HepG2 (cell line): ENCODE measurements around the gene HMX1. TPM values are rescaled to one million over a fixed set of nuclear protein-coding genes. Genes with fewer than 3 reads are reported as not detected.

Experiments used
- ATAC-seq: fragments of 200-7000 bp; cut with Tn5 transposase; 3 replicates; pipeline ENCODE4 v1.9.1; 2020; ENCODE audit warnings: mild to moderate bottlenecking, moderate library complexity
- BruUV-seq: library from RNA; stranded (reverse); fragments of 400-500 nt; replicated peaks from 2 replicates; lab custom pipeline; 2021; lab: Mats Ljungman, UMichigan
- CTCF ChIA-PET: fragments of 300-600 bp; formaldehyde crosslinking; extraction: SDS; loops from one replicate; lab custom pipeline; 2021; ENCODE audit warnings: low total read pairs, inconsistent platforms, low intra/inter-chr PET ratio; lab: Yijun Ruan, JAX
- POLR2A ChIA-PET: fragments of 350-600 bp; sonication (Branson Sonifier 250); formaldehyde crosslinking; loops from one replicate; lab custom pipeline; 2020; ENCODE audit warnings: antibody characterized with exemption, inconsistent platforms; lab: Yijun Ruan, JAX
- DNase-seq: peaks from one replicate; pipeline ENCODE4 v3.0.0-alpha.2; 2015; ENCODE audit warnings: low spot score
- FAIRE-seq: peaks from 3 replicates; lab custom pipeline; 2011; peaks lifted over from hg19 to GRCh38; lab: Jason Lieb, UNC
- H2AFZ ChIP-seq: one replicate; pipeline ENCODE4 v1.6.1; 2011; ENCODE audit warnings: low read length, inconsistent platforms
- H3K27ac ChIP-seq: fragments of 300-600 bp; 3 replicates; pipeline ENCODE4 v1.8.0; 2011; ENCODE audit warnings: mixed run types, mild to moderate bottlenecking, mixed read lengths, low read length, inconsistent platforms; ENCODE audit not compliant: insufficient read depth; ENCODE audit errors: extremely low read length
- H3K27me3 ChIP-seq, 2 experiments: fragments of 200-600 bp in 1 of 2; 2 replicates in 1 of 2; 3 replicates in 1 of 2; pipeline versions ENCODE4 v1.6.0 to v1.8.0; 2011; ENCODE audit warnings: low read length in 2 of 2, mild to moderate bottlenecking in 2 of 2, moderate library complexity in 2 of 2, inconsistent platforms in 1 of 2; ENCODE audit not compliant: insufficient read depth in 2 of 2, control insufficient read depth in 1 of 2
- H3K36me3 ChIP-seq, 2 experiments: fragments of 200-600 bp in 1 of 2; replicated peaks in 1 of 2; 2 replicates in 1 of 2; 3 replicates in 1 of 2; pipeline versions ENCODE4 v1.5.1 to v1.8.0; 2011; ENCODE audit warnings: low read length in 2 of 2, inconsistent platforms in 1 of 2; ENCODE audit not compliant: insufficient read depth in 2 of 2, control insufficient read depth in 1 of 2
- H3K4me1 ChIP-seq: 2 replicates; pipeline ENCODE4 v1.5.1; 2012; ENCODE audit warnings: low read length, inconsistent platforms; ENCODE audit not compliant: insufficient read depth
- H3K4me2 ChIP-seq: 2 replicates; pipeline ENCODE4 v1.6.0; 2011; ENCODE audit warnings: low read depth, low read length, inconsistent platforms
- H3K4me3 ChIP-seq, 3 experiments: fragments of 200-600 bp in 1 of 3; sonication (generic), shearing (Covaris generic) in 1 of 3; replicated peaks in 1 of 3; 2 replicates each; pipeline ENCODE4 v1.5.1; 2011 to 2016; ENCODE audit warnings: low read length in 3 of 3, inconsistent platforms in 2 of 3, low read depth in 2 of 3, mild to moderate bottlenecking in 2 of 3, control low read depth in 1 of 3, mixed read lengths in 1 of 3; ENCODE audit not compliant: insufficient read depth in 1 of 3
- H3K79me2 ChIP-seq: one replicate; pipeline ENCODE4 v1.6.1; 2011; ENCODE audit warnings: low read length, inconsistent platforms; ENCODE audit not compliant: insufficient read depth
- H3K9ac ChIP-seq: 2 replicates; pipeline ENCODE4 v1.6.0; 2011; ENCODE audit warnings: mild to moderate bottlenecking, low read depth, low read length, inconsistent platforms; ENCODE audit not compliant: insufficient read depth
- H3K9me3 ChIP-seq: 2 replicates; pipeline ENCODE4 v1.5.1; 2012; ENCODE audit warnings: mild to moderate bottlenecking, low read length
- H4K20me1 ChIP-seq: 2 replicates; pipeline ENCODE4 v1.6.0; 2011; ENCODE audit warnings: inconsistent platforms, mild to moderate bottlenecking, low read length, moderate library complexity; ENCODE audit not compliant: insufficient read depth
- NR3C1 ChIP-seq: sonication (generic); formaldehyde crosslinking; IDR thresholded peaks from 2 replicates; pipeline ENCODE4 v1.4.0; 2020; ENCODE audit warnings: missing genetic modification reagents
- RXRA ChIP-seq: sonication (generic); formaldehyde crosslinking; IDR thresholded peaks from 2 replicates; pipeline ENCODE4 v1.5.1; 2020; ENCODE audit warnings: missing genetic modification reagents
- SMARCE1 ChIP-seq: fragments of 450-650 bp; IDR thresholded peaks from 2 replicates; pipeline ENCODE4 v1.6.1; 2017; ENCODE audit warnings: borderline replicate concordance
- ZNF10 ChIP-seq: sonication (generic); formaldehyde crosslinking; IDR thresholded peaks from 2 replicates; pipeline ENCODE4 v1.4.0; 2020; ENCODE audit warnings: mild to moderate bottlenecking, low read depth, missing genetic modification reagents, borderline replicate concordance
- ZNF329 ChIP-seq: sonication (generic); formaldehyde crosslinking; IDR thresholded peaks from 2 replicates; pipeline ENCODE4 v1.9.0; 2021; ENCODE audit warnings: low read depth, mild to moderate bottlenecking, missing genetic modification reagents
- ZNF768 ChIP-seq: sonication (generic); formaldehyde crosslinking; IDR thresholded peaks from 2 replicates; pipeline ENCODE4 v1.4.0; 2020; ENCODE audit warnings: missing genetic modification reagents
- ZSCAN25 ChIP-seq: sonication (generic); formaldehyde crosslinking; IDR thresholded peaks from 2 replicates; pipeline ENCODE4 v1.8.0; 2022; ENCODE audit warnings: mild to moderate bottlenecking, missing genetic modification reagents
- WGBS: methylation state at CpG from one replicate; pipeline ENCODE4 v1.1.6; 2017; ENCODE audit warnings: low lambda C conversion rate; 5-methylcytosine and 5-hydroxymethylcytosine counted together
- in situ Hi-C: cut with HindIII; loops from 2 replicates; pipeline ENCODE4 v1.10.0; 2017; ENCODE audit warnings: low pct_unique_long_range_greater_than_20kb; ENCODE audit not compliant: extremely low pct_ligation_motif_present
- intact Hi-C: fragments of 100-400 bp; cut with micrococcal nuclease; formaldehyde crosslinking; loops from one replicate; pipeline ENCODE4 v1.10.0; 2022; ENCODE audit not compliant: unreplicated experiment
- polyA plus RNA-seq, 8 experiments: library from polyadenylated mRNA; depleted of rRNA in 3 of 8; stranded (reverse) in 7 of 8; unstranded in 1 of 8; fragments of >200 nt; fragmentation: Illumina TruSeq in 4 of 8; extraction: Trizol in 4 of 8; gene quantifications; 2 replicates each; pipeline versions ENCODE4 v1.2.1 to v1.2.3, GENCODE V29; 2011 to 2016; ENCODE audit warnings: low read depth in 4 of 8, missing spikeins in 1 of 8, mixed read lengths in 1 of 8; ENCODE audit not compliant: insufficient read depth in 1 of 8
- total RNA-seq, 5 experiments: library from RNA; depleted of rRNA; stranded (reverse); fragments of >200 nt; fragmentation: Illumina TruSeq; extraction: Trizol; gene quantifications; 2 replicates each; pipeline ENCODE4 v1.2.3, GENCODE V29; 2016; ENCODE audit warnings: low read depth in 1 of 5
- TF ChIP-seq, protein P1 (sequence below): sonication (generic); formaldehyde crosslinking; IDR thresholded peaks from 2 replicates; pipeline ENCODE4 v1.4.0; 2020; ENCODE audit warnings: missing genetic modification reagents, mild to moderate bottlenecking, borderline replicate concordance
- TF ChIP-seq, protein P2 (sequence below): sonication (generic); formaldehyde crosslinking; IDR thresholded peaks from 2 replicates; pipeline ENCODE4 v1.4.0; 2020; ENCODE audit warnings: mild to moderate bottlenecking, missing genetic modification reagents
- TF ChIP-seq, protein P3 (sequence below): sonication (generic); formaldehyde crosslinking; IDR thresholded peaks from 2 replicates; pipeline ENCODE4 v1.5.1; 2020; ENCODE audit warnings: missing genetic modification reagents, mild to moderate bottlenecking, borderline replicate concordance

The HMX1 gene
- total and polyA plus RNA-seq, 2 of the 13 experiments (the other 11 are each of a cell fraction or from before 2014, with no cell fraction given), result not detected

GRCh38 chr4:8852118-8852704 is 19.4 kb downstream of the HMX1 start:
- Histone ChIP-seq H3K4me1 (no peaks in the 10 kb centered on the region), H3K4me2 (no peak overlapping the region), H3K79me2 (no peaks in the 10 kb centered on the region), H3K9me3 (no peaks in the 10 kb centered on the region), H2AFZ (no peak overlapping the region), H3K27ac (no peak overlapping the region), H4K20me1 (no peaks in the 10 kb centered on the region), H3K9ac (no peak overlapping the region), H3K36me3 (no peaks in the 10 kb centered on the region), H3K27me3 (peaks cover 13 to 81% of the 10 kb centered on the region in 2 experiments; a peak in 4 of 5 replicates), H3K4me3 (no peak overlapping the region)
- POLR2A ChIA-PET, result no interaction called here
- intact Hi-C loops, result no loop called here
- WGBS, result 20% methylated on average over 11 of the region's 17 CpGs
- TF ChIP-seq ZNF768 (CRISPR knock-in tag) (peak; percentile 81), ZSCAN25 (CRISPR knock-in tag) (no peak)
- in situ Hi-C loops, result no loop called here
- DNase-seq, result no peak
- no TSS peak for BruUV-seq
- ATAC-seq, result no peak
- no peak for FAIRE-seq
- CTCF ChIA-PET, result no interaction called here

DNA sequence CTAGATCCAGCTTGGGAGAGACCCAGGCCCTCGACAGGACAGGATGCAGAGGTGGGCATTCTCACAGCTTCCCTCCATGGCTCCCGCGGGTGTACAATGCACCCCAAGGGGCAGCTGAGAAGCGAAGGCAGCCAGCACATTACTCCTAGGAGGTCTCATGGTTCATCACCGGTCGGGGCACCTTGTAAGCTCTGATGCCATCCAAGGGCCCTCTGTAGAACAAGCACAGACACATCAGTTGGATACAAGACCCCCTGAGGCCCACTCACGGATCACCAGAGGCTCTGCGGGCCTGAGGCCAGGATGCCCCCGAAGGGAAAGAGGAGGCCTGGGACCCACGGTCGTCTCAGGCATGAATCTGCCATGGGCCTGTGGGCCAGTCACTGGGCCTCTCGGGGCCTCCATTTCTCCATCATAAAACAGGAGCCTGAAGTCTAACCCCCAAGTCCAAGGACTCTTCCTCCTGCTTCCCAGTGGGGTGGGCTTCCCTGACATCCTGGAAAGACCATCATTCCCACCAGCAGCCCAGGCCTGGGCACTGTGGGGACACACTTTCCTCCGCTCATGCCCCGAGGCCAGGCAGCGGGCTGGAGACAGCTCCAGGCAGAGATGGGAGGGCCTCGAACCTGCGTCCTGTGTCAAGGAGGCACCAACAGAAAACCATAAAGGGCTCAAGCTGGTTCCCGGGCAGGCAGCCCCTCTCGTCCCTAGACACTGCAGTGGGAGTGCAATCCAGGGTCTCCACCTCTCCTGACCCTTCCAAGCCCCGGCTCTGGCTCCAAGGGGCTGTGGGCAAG is 20.1 kb downstream of the HMX1 start:
- no peak for ATAC-seq
- DNase-seq, result no peak
- Histone ChIP-seq H3K9ac (no peak overlapping the region), H3K27ac (no peak overlapping the region), H2AFZ (no peak overlapping the region), H3K27me3 (peaks cover 13 to 74% of the 10 kb centered on the region in 2 experiments; a peak in 4 of 5 replicates), H3K79me2 (no peaks in the 10 kb centered on the region), H3K9me3 (no peaks in the 10 kb centered on the region), H3K4me3 (no peak overlapping the region), H3K4me2 (no peak overlapping the region), H3K4me1 (no peaks in the 10 kb centered on the region), H3K36me3 (no peaks in the 10 kb centered on the region), H4K20me1 (no peaks in the 10 kb centered on the region)
- no peak for FAIRE-seq
- POLR2A ChIA-PET, result no interaction called here
- 12% methylated on average over 6 of the region's 20 CpGs for WGBS
- in situ Hi-C loops, result no loop called here
- CTCF ChIA-PET, result no interaction called here
- BruUV-seq, result no TSS peak
- intact Hi-C loops, result no loop called here
- no peak for TF ChIP-seq ZNF329
- TF ChIP-seq, protein P1, sequence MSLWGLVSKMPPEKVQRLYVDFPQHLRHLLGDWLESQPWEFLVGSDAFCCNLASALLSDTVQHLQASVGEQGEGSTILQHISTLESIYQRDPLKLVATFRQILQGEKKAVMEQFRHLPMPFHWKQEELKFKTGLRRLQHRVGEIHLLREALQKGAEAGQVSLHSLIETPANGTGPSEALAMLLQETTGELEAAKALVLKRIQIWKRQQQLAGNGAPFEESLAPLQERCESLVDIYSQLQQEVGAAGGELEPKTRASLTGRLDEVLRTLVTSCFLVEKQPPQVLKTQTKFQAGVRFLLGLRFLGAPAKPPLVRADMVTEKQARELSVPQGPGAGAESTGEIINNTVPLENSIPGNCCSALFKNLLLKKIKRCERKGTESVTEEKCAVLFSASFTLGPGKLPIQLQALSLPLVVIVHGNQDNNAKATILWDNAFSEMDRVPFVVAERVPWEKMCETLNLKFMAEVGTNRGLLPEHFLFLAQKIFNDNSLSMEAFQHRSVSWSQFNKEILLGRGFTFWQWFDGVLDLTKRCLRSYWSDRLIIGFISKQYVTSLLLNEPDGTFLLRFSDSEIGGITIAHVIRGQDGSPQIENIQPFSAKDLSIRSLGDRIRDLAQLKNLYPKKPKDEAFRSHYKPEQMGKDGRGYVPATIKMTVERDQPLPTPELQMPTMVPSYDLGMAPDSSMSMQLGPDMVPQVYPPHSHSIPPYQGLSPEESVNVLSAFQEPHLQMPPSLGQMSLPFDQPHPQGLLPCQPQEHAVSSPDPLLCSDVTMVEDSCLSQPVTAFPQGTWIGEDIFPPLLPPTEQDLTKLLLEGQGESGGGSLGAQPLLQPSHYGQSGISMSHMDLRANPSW, result no peak
- no peak for TF ChIP-seq NR3C1 (CRISPR knock-in tag)
- TF ChIP-seq ZNF10, result no peak
- no peak for TF ChIP-seq RXRA (CRISPR knock-in tag)
- TF ChIP-seq SMARCE1, result no peak
- TF ChIP-seq, protein P2, sequence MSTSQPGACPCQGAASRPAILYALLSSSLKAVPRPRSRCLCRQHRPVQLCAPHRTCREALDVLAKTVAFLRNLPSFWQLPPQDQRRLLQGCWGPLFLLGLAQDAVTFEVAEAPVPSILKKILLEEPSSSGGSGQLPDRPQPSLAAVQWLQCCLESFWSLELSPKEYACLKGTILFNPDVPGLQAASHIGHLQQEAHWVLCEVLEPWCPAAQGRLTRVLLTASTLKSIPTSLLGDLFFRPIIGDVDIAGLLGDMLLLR (CRISPR knock-in tag), result no peak
- TF ChIP-seq, protein P3, sequence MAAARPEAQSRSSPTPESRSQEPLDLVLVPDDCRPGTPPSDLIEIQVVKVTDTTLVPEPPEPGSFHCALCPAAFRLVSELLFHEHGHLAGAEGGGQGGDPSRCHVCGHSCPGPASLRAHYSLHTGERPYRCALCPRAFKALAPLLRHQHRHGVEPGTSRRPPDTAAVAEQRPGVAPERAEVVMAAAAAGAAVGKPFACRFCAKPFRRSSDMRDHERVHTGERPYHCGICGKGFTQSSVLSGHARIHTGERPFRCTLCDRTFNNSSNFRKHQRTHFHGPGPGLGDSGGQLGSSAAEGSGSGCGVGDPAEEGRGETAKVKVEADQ (CRISPR knock-in tag), result no peak
